Measurements from ENCODE around the gene NDUFA11.
"Not testable (repeated sequence)": the region's sequence is repeated elsewhere in the genome, so short reads cannot be mapped to it uniquely, and the experiment has no call there.

Gene NDUFA11

GRCh38 chr19:5854121-5854520 lies 49.5 kb downstream of the NDUFA11 start:
- DNase-seq = not testable (repeated sequence)

- no peak for DNase-seq
Observed at GRCh38 chr19:5851302-5851701, 52.3 kb downstream of the NDUFA11 start, which contains the start of gene FUT3. Gene FUT3 (minus strand): TSS chr19:5851449.

- DNase-seq = no peak
Observed at GRCh38 chr19:5850743-5851293, 52.8 kb downstream of the NDUFA11 start.

DNA sequence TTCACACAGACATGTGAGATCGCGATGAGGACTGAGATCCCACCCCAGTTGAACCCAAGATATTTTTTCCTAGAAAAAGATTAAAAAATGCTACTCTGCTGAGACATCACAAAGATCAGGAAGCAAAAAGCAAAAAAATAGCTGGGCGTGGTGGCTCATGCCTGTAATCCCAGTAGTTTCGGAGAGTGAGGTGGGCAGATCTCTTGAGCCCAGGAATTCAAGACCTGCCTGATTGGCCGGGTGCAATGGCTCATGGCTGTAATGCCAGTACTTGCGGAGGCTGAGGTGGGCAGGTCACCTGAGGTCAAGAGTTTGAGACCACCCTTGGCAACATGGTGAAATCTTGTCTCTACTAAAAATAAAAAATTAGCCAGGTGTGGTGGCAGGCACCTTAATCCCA lies 53.4 kb downstream of the NDUFA11 start:
- DNase-seq = no peak

- not testable (repeated sequence) for DNase-seq
Observed at GRCh38 chr19:5848621-5849020, 55.0 kb downstream of the NDUFA11 start.

DNA sequence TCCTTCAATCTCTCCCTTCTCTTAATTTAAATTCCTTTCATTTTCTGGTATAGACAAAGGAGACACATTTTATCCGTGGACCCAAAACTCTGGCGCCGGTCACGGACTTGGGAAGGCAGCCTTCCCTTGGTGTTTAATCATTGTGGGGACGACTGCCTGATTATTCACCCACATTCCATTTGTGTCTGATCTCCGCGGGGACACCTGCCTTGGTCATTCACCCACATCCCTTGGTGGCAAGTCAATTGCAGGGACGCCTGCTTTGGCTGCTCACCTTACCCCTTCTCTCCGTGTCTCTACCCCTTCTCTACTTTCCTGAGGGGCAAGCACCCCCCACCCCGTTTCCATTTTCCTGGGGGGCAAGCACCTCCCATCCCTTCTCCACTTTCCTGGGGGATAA lies 55.7 kb downstream of the NDUFA11 start:
- not testable (repeated sequence) for DNase-seq
